Gastrocnemius medialis (tissue), 4 donors: Measurements from ENCODE around the gene TSNAX.

ENCODE experiments used
- CTCF ChIP-seq, 5 experiments: fragments of 450-650 bp in 3 of 5; fragments of 200-600 bp in 2 of 5; sonication (generic) in 2 of 5; IDR thresholded peaks in 4 of 5; conservative IDR thresholded peaks in 1 of 5; 1 replicate in 4 of 5; 2 replicates in 1 of 5; pipeline ENCODE4 v1.5.1; 2016 to 2019; ENCODE audit warnings: antibody characterized with exemption in 5 of 5, mild to moderate bottlenecking in 3 of 5, moderate library complexity in 3 of 5
- POLR2A ChIP-seq, 2 donors: fragments of 450-650 bp; IDR thresholded peaks; one replicate each; pipeline ENCODE4 v1.6.1; 2017; ENCODE audit warnings: antibody characterized with exemption in 2 of 2, mild to moderate bottlenecking in 2 of 2, moderate library complexity in 2 of 2

- no peak for TF ChIP-seq POLR2A (IDR thresholded peaks at IDR 0.05)
- TF ChIP-seq CTCF (IDR thresholded peaks at IDR 0.05 in 4 of 5, conservative IDR thresholded peaks at IDR 0.05 in 1 of 5), result no peak
Observed at GRCh38 chr1:231576804-231577718, 48.6 kb downstream of the TSNAX start.
